Measurements from ENCODE around the gene TMTC2. TPM values are rescaled to one million over a fixed set of nuclear protein-coding genes. Genes with fewer than 3 reads are reported as not detected.

The TMTC2 gene
- total RNA-seq, 1 donor from 2014 or later: 25.5 TPM

DNA sequence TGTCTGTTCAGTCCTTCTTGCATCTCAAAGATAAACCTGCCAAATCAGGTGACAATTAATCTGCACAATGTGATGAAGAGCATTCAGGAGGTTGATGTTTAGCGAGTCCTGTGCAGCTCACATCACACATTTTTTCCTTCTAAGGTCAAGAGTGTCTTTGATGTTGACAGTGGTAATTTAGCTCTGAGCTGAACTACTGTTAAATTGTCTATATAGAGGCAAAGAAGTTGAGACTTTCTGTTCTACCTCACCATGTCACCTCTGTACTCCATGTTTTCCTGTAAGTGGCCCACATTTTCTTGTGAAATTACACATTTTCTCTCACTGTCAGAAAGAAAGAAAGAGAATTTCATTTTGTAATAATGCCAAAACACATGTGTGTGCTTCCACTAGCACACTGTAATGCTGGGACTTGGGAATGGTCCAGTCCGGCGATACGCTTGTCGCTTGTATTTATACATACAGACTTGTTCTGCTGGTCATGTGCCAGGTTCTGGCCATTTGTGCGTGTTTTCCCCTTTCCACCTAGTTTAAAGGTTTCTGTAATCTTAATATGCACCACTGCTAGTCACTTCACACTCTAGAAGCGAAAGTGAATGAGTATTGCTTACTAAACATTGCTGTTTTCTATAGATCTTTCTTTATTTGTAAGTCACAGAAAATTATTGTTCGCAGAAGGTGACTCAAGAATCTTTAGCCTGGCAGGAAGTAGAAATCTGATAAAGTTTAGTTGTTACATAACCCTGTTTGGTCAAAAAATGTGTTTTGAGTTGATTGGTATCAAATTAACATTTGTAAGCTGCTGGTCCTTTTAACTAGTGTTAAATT lies 328.9 kb downstream of the TMTC2 start:
- no peak overlapping the region for H3K4me3 Mint-ChIP-seq
- Histone ChIP-seq H4K20me1 (ENCODE audit: low read depth) (no peaks in the 10 kb centered on the region), H3K4me1 (peaks cover 48% of the 10 kb centered on the region), H3K4me3 (no peak overlapping the region), H2AFZ (replicated peaks) (no peak overlapping the region), H3F3A (ENCODE audit: low read depth) (peaks cover 32% of the 10 kb centered on the region), H3K4me2 (no peak overlapping the region), H3K27ac (no peak overlapping the region), H3K9me3 (ENCODE audit: low read depth) (peaks cover 13% of the 10 kb centered on the region), H3K79me2 (ENCODE audit: low read depth) (no peaks in the 10 kb centered on the region), H3K27me3 (no peaks in the 10 kb centered on the region), H3K36me3 (no peaks in the 10 kb centered on the region), H3K9ac (no peak overlapping the region)
- TF ChIP-seq CTCF (IDR thresholded peaks at IDR 0.05) (no peak), EZH2phosphoT487 (IDR thresholded peaks at IDR 0.05) (no peak), EZH2 (IDR thresholded peaks at IDR 0.05) (no peak)
- no peaks in the 10 kb centered on the region for H3K27me3 Mint-ChIP-seq (ENCODE audit: insufficient read depth, low read depth)
- peaks cover 20% of the 10 kb centered on the region for H3K36me3 Mint-ChIP-seq
- peaks cover 8% of the 10 kb centered on the region for H3K9me3 Mint-ChIP-seq
- H3K4me1 Mint-ChIP-seq: peaks cover 20% of the 10 kb centered on the region
- no peak for DNase-seq (ENCODE audit: low spot score)
- H3K27ac Mint-ChIP-seq: no peak overlapping the region

GRCh38 chr12:83016218-83016835 lies 329.6 kb downstream of the TMTC2 start:
- Mint-ChIP-seq H3K4me3 (no peak overlapping the region), H3K27ac (no peak overlapping the region), H3K36me3 (peaks cover 17% of the 10 kb centered on the region), H3K27me3 (ENCODE audit: insufficient read depth, low read depth) (no peaks in the 10 kb centered on the region), H3K9me3 (peaks cover 5% of the 10 kb centered on the region), H3K4me1 (peaks cover 20% of the 10 kb centered on the region)
- Histone ChIP-seq H4K20me1 (ENCODE audit: low read depth) (no peaks in the 10 kb centered on the region), H3K4me2 (no peak overlapping the region), H3K9ac (no peak overlapping the region), H3K9me3 (ENCODE audit: low read depth) (peaks cover 8% of the 10 kb centered on the region), H3K4me3 (no peak overlapping the region), H3K4me1 (peaks cover 48% of the 10 kb centered on the region), H3K36me3 (no peaks in the 10 kb centered on the region), H3K79me2 (ENCODE audit: low read depth) (no peaks in the 10 kb centered on the region), H3K27ac (peak overlapping the region; percentile 86), H2AFZ (replicated peaks) (no peak overlapping the region), H3F3A (ENCODE audit: low read depth) (peaks cover 32% of the 10 kb centered on the region), H3K27me3 (no peaks in the 10 kb centered on the region)
- DNase-seq (ENCODE audit: low spot score): no peak
- no peak for TF ChIP-seq EZH2phosphoT487 (IDR thresholded peaks at IDR 0.05)

DNA sequence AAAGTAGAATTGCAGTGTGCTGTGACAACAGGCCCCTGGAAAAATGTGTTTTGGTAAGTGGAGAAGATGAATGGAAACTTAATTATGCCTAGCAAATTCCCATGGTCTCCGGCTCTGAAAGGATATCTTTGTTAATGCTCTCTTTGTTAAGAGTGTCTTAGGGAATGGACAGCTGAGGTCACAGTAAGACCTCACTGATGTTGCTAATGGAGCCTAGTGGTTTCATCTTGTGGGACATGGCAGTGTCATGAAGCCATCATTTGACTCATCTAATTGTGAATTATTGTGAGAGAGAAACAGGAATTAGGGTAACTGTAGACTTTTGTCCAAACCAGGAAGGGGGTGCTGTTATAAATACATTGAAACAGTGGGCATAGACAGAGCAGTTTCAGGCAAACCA lies 330.3 kb downstream of the TMTC2 start:
- H3K27ac ChIP-seq: peak overlapping the region; percentile 86
- no peak overlapping the region for H3K4me3 ChIP-seq
- H3K4me2 ChIP-seq: peak overlapping the region; percentile 28
- Mint-ChIP-seq H3K9me3 (peaks cover 2% of the 10 kb centered on the region), H3K27ac (peak overlapping the region; percentile 40), H3K36me3 (peaks cover 18% of the 10 kb centered on the region), H3K4me1 (peaks cover 22% of the 10 kb centered on the region), H3K27me3 (ENCODE audit: insufficient read depth, low read depth) (no peaks in the 10 kb centered on the region), H3K4me3 (no peak overlapping the region)
- H3K4me1 ChIP-seq: peaks cover 48% of the 10 kb centered on the region
- no peaks in the 10 kb centered on the region for H3K36me3 ChIP-seq
- no peak overlapping the region for H2AFZ ChIP-seq (replicated peaks)
- H3K27me3 ChIP-seq: no peaks in the 10 kb centered on the region
- H3F3A ChIP-seq (ENCODE audit: low read depth): peaks cover 32% of the 10 kb centered on the region
- no peaks in the 10 kb centered on the region for H3K79me2 ChIP-seq (ENCODE audit: low read depth)
- no peak overlapping the region for H3K9ac ChIP-seq
- TF ChIP-seq EZH2phosphoT487 (IDR thresholded peaks at IDR 0.05) (no peak), EZH2 (IDR thresholded peaks at IDR 0.05) (no peak), CTCF (IDR thresholded peaks at IDR 0.05) (no peak)
- no peaks in the 10 kb centered on the region for H4K20me1 ChIP-seq (ENCODE audit: low read depth)
- DNase-seq (ENCODE audit: low spot score): peak; percentile 33
- peaks cover 2% of the 10 kb centered on the region for H3K9me3 ChIP-seq (ENCODE audit: low read depth)

DNA sequence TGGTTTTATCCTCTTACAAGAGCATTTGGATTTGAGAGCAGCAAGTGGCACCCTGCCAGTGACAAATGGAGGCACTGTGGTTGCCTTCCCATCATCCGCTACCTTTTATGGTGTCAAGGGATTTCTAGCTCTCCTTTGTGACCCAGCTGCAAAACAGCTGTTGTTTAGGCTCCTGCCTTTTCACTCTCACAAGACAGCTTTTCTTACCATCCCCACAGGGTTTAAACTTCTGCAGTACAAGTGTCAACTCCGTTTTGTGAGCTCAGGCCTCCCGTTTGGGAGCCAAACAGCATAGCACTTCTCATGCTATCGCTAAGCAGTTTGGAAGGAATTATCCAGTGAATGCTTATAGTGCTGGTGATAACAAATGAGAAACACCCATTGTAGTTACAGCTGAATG lies 331.4 kb downstream of the TMTC2 start:
- peaks cover 32% of the 10 kb centered on the region for H3F3A ChIP-seq (ENCODE audit: low read depth)
- H3K27ac ChIP-seq: peak overlapping the region; percentile 86
- TF ChIP-seq CTCF (IDR thresholded peaks at IDR 0.05) (no peak), EZH2phosphoT487 (IDR thresholded peaks at IDR 0.05) (no peak), EZH2 (IDR thresholded peaks at IDR 0.05) (no peak)
- H3K4me1 ChIP-seq: peaks cover 48% of the 10 kb centered on the region
- H3K9me3 ChIP-seq (ENCODE audit: low read depth): no peaks in the 10 kb centered on the region
- peaks cover 22% of the 10 kb centered on the region for H3K36me3 Mint-ChIP-seq
- no peaks in the 10 kb centered on the region for H3K27me3 Mint-ChIP-seq (ENCODE audit: insufficient read depth, low read depth)
- H3K4me1 Mint-ChIP-seq: peaks cover 28% of the 10 kb centered on the region
- peaks cover 2% of the 10 kb centered on the region for H3K9me3 Mint-ChIP-seq
- no peak overlapping the region for H3K9ac ChIP-seq
- peak overlapping the region; percentile 62 for H3K27ac Mint-ChIP-seq
- H3K4me3 ChIP-seq: no peak overlapping the region
- DNase-seq (ENCODE audit: low spot score): peak; percentile 81
- no peak overlapping the region for H2AFZ ChIP-seq (replicated peaks)
- H3K79me2 ChIP-seq (ENCODE audit: low read depth): no peaks in the 10 kb centered on the region
- no peaks in the 10 kb centered on the region for H4K20me1 ChIP-seq (ENCODE audit: low read depth)
- no peaks in the 10 kb centered on the region for H3K36me3 ChIP-seq
- H3K4me2 ChIP-seq: peak overlapping the region; percentile 11
- no peaks in the 10 kb centered on the region for H3K27me3 ChIP-seq
- no peak overlapping the region for H3K4me3 Mint-ChIP-seq
